NCI-H2196 treated with DMSO at 0.1 percent for 48 hours (cell line): ENCODE data around the gene SYT7.
"Not testable (repeated sequence)": the region's sequence is repeated elsewhere in the genome, so short reads cannot be mapped to it uniquely, and the experiment has no call there.

Experiments
- DNase-seq: peaks from one replicate; lab custom pipeline; 2025; ENCODE audit not compliant: unreplicated experiment; lab: John Stamatoyannopoulos, UW

Gene SYT7, protein sequence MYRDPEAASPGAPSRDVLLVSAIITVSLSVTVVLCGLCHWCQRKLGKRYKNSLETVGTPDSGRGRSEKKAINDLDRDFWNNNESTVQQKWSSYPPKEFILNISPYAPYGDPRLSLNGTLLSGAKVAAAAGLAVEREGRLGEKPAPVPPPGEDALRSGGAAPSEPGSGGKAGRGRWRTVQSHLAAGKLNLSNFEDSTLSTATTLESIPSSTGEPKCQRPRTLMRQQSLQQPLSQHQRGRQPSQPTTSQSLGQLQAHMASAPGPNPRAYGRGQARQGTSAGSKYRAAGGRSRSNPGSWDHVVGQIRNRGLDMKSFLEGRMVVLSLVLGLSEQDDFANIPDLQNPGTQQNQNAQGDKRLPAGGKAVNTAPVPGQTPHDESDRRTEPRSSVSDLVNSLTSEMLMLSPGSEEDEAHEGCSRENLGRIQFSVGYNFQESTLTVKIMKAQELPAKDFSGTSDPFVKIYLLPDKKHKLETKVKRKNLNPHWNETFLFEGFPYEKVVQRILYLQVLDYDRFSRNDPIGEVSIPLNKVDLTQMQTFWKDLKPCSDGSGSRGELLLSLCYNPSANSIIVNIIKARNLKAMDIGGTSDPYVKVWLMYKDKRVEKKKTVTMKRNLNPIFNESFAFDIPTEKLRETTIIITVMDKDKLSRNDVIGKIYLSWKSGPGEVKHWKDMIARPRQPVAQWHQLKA

DNA sequence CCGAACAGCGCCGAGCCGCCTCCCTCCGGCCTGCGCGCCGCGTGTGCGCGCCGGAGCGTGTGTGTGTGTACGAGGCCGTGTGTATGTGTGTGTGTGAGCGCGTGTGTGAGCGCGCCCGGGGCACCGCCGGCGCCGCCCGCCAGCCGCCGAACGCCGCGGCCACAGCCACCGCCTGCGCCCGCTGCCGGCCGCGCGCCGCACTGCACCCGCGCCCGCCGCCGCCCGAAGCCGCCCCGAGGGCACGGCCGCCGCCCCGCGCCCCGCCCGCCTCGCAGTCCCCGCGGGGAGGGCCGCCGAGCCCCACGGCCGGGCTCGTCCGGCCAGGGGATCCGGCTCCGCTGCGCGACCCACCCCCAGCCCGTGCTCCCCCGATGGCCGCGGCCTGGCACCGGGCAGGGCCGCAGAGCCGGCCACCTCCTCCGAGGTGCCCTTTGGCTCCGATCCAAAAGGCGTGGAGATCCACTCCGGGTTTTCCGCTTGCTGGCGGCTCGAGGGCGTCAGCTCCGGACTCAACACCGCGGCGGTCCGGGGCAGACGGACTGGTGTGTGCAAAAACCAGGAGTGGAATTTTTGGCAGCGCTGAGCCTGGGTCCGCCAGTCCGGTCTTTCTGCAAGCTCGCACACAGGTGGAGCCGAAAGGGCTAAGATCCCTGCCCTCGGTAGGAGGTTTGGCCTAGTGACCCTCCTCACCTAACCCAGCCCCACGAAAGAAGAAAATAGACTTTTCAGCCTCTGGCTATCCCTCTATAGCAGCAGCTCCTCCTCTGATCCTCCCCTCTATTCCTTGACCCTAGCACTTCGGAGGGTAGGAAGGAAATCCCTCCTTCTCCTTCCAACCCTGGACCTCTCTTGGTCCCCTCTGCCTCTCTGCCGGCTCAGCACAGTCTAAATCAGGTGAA lies at the start of gene SYT7:
Gene SYT7 (minus strand): TSS at position 47 of the 899 bp plus-strand sequence. CDS start 256 bp downstream, outside the sequence.
- peak; percentile 78 for DNase-seq

DNA sequence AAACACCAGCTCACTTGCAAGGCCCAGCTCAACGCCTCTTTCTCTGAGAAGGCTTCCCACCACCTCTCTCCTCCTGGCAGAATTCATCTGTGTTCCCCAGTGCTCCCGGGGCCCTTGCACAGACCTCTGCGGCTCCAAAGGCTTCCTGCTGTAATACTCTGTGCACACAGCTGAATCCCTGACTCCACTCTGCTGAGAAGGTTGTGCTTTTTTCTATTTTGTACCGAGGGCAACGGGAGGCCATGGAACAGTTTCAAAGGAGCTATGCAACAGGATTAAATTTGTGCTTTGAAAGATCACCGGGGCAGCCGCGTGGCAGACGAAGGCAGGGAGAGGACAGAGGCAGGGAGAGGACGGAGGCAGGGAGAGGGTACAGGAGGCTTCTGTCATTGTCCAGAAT lies 49.2 kb upstream of the SYT7 start:
- DNase-seq = no peak

DNA sequence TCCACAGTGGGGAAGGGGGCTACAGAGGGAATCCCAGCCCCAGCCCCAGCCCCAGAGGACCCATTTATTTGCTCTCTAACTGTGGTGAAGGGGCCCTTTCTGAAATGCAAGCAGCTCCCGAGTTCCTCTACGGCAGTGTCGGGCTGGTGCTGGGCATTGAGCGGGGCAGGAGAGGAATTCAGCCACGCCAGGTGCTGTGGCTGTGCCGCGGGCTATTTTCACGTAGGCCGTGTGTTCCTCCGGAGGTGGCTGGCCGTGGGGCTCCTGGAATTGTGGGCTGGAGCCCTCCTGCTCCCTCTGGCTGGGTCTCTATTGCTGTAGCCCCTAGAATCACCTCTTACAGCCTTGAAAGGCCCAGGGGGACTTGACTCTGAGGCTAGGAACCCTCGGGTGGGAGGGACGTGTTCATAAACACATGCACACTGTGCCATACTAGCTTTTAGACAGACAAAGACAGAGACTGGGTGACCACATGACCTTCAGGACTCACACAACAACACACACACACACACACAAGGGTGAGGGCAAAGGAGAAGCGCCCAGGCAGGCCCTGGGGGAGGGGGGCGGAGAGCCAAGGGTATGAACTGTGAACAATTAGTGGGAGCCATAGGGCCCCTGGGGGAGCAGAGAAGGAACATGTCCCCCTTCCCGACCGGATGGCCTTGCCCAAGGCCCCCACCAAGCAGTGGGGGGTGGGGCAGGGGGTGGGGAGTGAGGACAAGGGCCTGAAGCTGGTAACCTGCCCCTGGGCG lies 48.4 kb upstream of the SYT7 start:
- no peak for DNase-seq

DNA sequence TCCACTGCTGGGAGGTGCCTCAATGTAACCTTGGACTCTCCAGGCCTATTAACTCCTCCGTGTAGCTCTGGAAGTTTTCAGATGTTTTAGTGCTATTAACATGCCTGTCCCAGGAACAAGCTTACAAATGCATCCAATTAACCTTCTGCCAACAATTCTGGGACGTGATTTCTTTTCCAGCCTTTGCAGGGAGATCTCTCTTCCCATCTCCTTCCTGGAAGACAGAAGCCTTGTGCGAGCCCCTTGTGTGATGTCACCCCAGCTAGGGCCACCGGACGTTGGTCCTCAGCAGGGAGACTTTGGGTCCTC lies 47.7 kb upstream of the SYT7 start:
- no peak for DNase-seq

DNA sequence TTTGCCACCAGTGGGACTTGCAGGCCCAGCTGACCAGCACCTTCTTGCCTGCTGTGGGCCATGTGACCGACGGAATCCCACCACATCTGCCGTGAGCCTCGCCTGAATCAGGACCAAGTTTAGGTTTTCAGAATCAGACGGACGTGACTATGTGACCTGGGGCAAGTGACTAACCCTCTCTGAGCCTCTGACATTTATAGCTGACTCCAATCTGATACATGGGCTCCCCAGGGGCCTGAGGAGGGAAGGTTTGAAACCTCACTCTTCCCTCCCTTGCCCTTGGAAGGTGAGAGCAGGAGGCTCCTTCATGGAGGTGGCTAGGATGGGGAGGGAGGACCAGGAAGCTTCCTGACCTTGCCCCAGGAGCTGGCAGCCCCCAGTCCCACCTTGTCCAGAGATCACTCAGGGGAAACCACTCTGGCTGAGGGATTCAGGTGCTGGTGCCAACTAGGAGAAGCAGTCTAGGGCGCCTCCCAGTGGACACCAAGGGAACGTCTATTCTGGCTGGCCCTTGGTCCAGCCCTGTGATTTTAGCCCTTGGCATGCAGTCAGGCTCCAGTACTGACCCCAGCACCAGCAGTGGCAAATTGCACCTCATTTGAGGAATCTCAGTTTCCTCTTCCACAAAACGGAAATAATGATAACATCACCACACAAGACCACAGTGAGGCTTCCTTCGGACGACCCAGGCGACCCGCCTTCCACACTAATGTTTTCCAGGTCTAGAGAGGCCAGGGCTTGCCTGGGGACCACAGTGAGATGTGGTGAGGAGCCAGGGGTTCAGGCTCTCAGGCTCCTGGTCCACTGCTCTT lies 47.2 kb upstream of the SYT7 start:
- peak; percentile 76 for DNase-seq

DNA sequence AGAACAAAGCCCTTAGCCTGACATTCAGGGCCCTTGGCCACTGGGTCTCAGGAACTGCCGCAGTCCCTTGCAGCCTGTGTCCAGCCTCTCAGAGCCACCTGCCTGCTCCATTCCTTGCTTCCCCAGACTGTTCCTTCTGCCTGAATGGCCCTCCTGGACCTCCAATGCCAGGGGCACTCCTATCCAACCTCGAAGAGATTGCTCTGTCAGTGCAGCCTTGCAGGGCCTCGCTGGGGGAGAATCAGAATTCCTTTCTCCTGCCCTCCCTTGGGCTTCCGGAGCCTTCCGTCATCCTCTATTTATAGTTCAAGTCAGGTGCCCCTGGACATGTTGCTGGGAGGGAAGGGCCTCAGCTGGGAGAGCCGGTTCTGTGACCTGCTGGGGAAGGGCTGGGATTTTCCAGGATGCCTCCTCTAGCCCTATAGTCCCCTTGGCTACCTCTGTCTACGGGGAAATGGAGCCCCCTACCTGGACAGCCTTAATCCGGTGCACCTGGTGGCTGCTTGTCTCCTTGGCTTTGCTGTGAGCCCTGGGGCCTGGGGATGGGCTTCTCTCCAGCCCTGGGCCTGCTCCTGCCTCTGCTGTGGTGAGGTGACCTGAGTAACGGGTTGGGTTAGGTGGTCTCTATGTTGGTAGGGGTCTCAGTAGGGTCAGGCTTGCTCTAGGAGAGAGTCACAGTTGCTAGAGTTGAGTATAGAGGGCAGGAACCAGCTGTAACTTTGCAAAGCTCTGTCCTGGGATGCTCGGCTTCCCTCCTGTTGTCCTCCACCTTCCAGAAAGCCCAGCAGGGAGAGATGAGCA lies 45.9 kb upstream of the SYT7 start:
- DNase-seq = no peak

DNA sequence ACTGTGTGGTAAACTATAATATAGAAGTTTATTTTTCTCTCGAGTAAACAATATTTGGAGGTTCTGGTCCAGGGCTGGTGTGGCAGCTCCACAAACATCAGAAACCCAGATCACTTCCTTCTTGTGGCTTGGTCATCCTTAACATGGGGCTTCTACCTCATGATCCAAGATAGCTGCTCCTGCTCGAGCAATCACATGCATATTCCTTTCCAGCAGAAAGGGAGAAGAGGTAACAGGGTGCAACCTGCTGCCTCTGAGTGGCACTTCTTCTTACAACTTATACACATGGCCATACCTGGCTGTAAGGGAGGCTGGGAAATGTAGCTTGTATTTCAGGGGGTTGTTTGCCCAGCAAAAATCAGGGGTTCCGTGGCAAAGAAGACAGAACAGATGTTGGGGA lies 44.6 kb upstream of the SYT7 start:
- DNase-seq = no peak

DNA sequence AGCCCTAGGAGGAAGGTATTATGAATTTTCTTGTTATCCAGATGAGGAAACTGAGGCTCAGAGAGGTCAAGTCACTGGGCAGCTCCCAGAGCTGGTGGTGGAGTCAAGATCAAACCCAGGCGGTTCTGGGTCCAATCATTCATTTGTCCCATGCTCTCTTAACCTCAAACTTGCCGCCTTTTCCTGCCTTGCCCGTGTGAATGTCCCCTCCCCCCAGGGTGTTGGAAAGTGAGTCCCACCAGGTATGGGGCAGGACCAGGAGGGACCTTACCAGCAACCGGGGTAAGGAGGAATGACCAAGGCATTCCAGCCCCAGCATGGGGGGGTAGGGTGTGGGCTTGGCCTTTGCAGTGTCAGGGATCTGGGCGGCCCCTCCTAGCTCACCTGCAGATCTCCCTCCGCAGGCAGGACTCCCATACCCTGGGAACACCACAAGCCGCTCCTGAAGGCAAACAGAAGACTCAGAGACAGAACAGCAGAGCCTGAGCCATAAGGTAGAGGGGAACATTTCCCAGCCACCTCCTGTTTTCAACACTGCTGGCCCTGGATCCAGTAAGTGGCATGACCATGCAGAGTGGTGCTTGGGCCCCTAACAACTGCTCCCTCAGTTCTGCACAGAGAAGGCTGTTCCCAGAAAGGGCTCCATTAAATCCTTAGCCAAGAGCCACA lies 41.2 kb upstream of the SYT7 start:
- DNase-seq = no peak

DNA sequence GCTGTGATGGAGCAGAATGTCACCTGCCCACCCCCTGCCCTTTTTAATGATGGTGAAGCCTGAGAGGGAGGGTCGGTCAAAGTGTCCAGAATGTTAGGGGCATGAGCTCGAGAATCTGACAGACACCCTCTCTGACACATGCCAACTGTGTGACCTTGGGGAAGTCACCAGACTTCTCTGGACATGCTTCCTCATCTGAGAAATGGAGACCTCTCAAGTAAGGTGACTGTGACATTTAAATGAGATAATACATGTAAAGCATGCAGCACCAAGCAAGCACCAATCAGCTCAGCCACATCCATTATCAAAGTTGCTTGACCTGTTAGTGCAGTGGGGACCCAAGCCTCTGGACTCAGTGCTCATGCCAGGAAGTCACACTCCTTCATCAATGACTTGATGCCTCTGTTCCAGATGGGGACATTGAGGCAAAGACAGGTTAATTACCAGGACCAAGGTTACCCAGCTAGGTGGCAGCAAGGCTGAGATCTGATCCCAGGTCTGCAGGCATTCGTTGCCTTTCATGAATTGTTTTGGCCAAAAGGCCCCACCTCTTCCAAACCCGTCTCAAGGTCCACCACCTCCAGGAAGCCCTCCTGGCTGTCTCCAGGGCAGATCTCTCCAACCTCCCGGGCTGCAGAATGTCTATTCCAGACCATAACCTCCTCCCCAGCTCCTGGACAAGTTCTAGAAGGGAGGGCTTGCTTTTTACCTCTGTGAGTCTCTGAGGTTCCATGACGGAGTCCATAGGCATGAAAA lies 38.8 kb upstream of the SYT7 start:
- DNase-seq = no peak

DNA sequence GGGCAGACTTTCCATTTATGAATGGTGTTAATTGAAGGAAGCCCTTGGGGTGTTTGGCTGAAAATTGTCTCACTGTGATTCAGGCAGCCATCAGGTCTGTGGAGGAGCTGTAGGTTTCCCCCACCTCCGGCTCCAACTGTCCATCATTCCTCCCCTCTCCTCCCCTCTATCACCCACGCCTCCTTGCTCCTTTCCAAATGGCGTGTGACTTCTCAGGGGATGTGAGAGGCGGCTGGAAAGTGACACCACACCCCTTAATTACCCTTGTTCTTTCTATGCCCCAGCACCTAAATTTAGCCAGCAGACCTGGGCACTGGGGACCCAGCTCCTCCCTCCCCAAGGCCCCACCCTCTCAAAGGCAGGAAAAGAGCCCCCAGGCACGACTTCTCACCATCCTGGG lies 38.1 kb upstream of the SYT7 start:
- no peak for DNase-seq

DNA sequence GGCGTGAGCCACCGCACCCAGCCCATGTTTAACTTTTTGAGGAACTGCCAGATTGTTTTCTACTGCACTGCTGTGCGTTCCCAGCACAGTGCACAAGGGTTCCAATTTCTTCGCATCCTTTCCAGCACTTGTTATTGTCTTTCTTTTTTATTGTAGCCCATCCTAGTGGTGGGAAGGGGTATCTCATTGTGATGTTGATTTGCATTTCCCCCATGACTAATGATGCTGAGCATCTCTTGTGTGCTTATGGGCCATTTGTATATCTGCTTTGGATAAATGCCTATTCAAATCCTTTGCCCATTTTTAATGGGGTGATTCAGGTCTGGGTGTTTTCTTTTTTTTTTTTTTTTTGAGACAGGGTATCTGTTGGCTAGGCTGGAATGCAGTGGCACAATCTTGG lies 36.6 kb upstream of the SYT7 start:
- no peak for DNase-seq

DNA sequence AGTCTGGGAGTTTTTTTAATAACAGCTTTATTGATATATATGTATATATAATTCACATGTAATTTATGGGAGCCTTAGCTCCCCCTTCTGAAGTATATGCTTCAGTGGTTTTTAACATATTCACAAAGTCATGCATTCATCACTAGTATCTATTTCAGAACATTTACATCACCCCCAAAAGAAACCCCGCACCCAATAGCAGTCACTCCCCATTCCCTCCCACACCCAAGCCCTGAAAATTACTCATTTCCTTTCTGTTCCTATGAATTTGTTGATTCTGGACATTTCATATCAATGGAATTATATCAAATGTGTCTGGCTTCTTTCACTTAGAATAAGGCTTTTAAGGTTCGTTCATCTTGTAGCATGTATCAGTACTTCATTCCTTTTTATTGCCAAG lies 35.6 kb upstream of the SYT7 start:
- DNase-seq = no peak

DNA sequence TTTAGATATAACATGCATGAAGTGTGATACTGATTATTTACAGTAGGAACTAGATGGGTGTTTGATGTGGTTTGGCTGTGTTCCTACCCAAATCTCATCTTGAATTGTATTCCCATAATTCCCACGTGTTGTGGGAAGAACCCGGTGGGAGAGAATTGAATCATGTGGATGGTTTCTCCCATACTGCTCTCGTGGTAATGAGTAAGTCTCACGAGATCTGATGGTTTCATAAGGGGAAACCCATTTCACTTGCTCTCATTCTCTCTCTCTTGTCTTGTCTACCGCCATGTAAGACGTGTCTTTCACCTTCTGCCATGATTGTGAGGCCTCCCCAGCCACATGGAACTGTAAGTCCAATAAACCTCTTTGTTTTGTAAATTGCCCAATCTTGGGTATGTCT lies 33.9 kb upstream of the SYT7 start:
- not testable (repeated sequence) for DNase-seq

DNA sequence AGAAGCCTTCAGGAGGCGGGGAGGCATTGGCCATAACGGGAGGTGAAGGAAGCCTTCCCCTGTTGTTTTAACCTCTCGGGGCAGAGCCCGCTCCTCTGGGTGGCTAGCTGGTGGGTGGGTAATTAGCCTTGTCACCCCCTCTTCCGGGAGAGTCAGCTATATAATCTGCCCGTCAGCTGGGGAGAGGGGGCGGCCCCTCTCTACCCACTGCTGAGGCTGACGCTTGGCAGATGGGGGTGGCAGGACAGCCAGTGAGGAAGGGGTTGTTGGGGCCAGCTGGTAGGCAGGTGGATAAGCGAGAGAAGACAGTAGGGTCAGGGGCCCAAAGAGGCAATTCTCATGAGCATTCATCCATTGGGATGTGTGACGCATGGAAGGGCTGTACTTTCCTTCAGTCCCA lies 33.0 kb upstream of the SYT7 start:
- DNase-seq = no peak

DNA sequence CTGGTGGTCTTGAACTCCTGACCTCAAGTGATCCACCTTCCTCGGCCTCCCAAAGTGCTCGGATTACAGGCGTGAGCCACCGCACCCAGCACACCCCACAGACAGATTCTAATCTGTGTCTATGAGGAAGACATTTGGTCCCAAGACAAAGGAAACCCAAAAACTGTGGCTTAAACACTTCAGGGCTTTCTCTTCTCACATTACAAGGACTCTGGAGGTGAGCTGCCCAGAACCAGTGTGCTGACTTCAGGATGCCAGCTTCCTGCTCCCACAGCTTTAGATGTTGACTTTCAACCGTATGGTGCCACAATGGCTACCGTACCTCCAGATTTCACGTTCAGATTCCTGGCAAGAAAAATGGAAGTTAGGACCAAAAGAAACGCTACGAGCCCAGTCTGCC lies 32.2 kb upstream of the SYT7 start:
- DNase-seq = no peak

DNA sequence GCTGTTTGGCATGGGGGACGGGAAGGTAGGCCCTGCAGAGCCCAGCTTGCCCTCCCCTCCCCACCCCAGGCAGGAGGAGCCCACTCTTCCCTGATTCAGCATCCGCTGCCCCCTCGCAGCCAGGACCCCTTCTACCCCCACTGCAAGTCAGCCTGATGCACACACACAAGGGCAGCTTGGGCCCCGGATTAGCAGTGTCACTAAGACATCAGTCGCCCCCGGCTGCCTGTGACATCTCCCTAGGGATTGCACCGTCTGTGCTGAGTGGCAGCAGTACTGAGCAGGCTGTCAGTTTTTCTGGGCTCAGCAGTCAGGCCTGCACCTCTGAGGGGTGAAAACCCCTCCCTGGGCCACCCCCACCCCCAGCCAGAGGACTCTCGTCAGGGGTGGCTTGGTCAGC lies 30.4 kb upstream of the SYT7 start:
- DNase-seq = no peak

DNA sequence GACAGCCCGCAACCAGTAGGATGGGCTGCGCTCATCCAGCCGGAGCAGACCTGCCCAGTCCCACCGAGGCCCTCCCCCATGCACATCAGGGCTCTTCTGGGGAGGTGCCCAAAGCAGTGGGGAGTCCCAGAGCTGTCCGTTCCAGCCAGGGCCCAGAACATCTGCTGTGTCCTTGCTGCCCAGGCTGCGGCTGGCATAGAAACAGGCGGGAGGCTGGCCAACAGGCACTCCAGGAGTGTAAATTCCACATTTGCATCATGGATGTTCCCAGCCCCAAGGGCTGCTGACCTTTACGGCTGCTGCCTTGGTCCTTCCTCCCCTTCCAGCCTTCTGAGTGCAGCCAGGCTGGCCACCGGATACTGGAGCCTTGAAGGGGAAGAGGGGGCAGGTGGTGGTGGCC lies 30.0 kb upstream of the SYT7 start:
- DNase-seq = peak; percentile 35

DNA sequence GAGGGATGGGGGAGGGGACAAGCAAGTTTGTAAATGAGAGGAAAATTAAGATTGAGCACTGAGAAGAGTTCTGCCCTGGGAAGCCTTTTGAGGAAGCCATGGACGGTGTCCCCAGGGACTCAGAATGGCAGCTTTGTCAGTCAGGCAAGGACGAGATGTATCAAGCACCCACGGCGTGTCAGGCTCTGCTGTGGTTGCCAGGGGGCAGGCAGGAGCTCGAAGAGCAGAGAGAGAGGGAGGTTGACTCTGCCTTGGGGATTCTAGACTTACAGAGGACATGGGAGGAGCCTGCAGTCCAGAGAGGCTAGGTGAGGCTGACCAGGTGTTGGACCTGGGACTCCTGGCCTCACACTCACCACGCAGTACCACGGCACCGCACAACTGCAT lies 29.1 kb upstream of the SYT7 start:
- no peak for DNase-seq
